HCT116 (cell line): ENCODE results near the gene TEAD1. TPM values are rescaled to one million over a fixed set of nuclear protein-coding genes. Genes with fewer than 3 reads are reported as not detected.

Experiments used
- ATAC-seq: fragments of 200-7000 bp; cut with Tn5 transposase; 2 replicates; pipeline ENCODE4 v1.9.1; 2020; ENCODE audit warnings: mild to moderate bottlenecking, moderate library complexity
- BruUV-seq: library from RNA; stranded (reverse); fragments of 400-500 nt; replicated peaks from 2 replicates; lab custom pipeline; 2021; lab: Mats Ljungman, UMichigan
- CTCF ChIA-PET: fragments of 300-600 bp; sonication (Branson Sonifier 250); formaldehyde crosslinking; loops from one replicate; lab custom pipeline; 2021; ENCODE audit warnings: antibody characterized with exemption; lab: Charles Lee
- POLR2A ChIA-PET: fragments of 300-600, 350-600 bp; sonication (Branson Sonifier 250); formaldehyde crosslinking; loops from one replicate; lab custom pipeline; 2021; ENCODE audit warnings: antibody characterized with exemption; lab: Charles Lee
- RAD21 ChIA-PET, 2 experiments: fragments of 300-600 bp; sonication (Branson Sonifier 250); formaldehyde crosslinking; loops; one replicate each; lab custom pipeline; 2023; ENCODE audit warnings: low total read pairs in 2 of 2; ENCODE audit not compliant: uncharacterized antibody in 2 of 2, unreplicated experiment in 2 of 2, low non-redundant PET in 1 of 2; lab: Charles Lee
- DNase-seq: peaks from one replicate; pipeline ENCODE4 v3.0.0-alpha.2; 2010; ENCODE audit warnings: low read depth, low spot score
- H2AFZ ChIP-seq: fragments of 200-600 bp; shearing (Covaris generic), sonication (generic); 2 replicates; pipeline ENCODE4 v1.6.1; 2017; ENCODE audit warnings: low read depth, mixed run types, mixed read lengths, antibody characterized with exemption, low read length; ENCODE audit not compliant: poor library complexity, severe bottlenecking
- H3K27ac ChIP-seq: 2 replicates; pipeline ENCODE4 v1.5.1; 2012; ENCODE audit warnings: low read depth, low read length
- H3K27me3 ChIP-seq: fragments of 200-600 bp; sonication (generic); 2 replicates; pipeline ENCODE4 v1.6.1; 2016; ENCODE audit warnings: mixed run types, low read length, mixed read lengths; ENCODE audit not compliant: insufficient read depth
- H3K36me3 ChIP-seq, 2 experiments: fragments of 200-500 bp in 1 of 2; fragments of 200-600 bp in 1 of 2; sonication (Bioruptor generic) in 1 of 2; sonication (generic) in 1 of 2; 2 replicates each; pipeline versions ENCODE4 v1.5.1 to v1.6.1; 2014 to 2016; ENCODE audit warnings: low read length in 2 of 2, inconsistent platforms in 1 of 2, mixed read lengths in 1 of 2, mixed run types in 1 of 2; ENCODE audit not compliant: insufficient read depth in 2 of 2, control insufficient read depth in 1 of 2
- H3K4me1 ChIP-seq, 2 experiments: fragments of 200-600 bp in 1 of 2; sonication (generic) in 1 of 2; 2 replicates each; pipeline versions ENCODE4 v1.5.1 to v1.6.1; 2012 to 2017; ENCODE audit warnings: low read length in 2 of 2, inconsistent platforms in 1 of 2, mild to moderate bottlenecking in 1 of 2, mixed read lengths in 1 of 2, mixed run types in 1 of 2, moderate library complexity in 1 of 2; ENCODE audit not compliant: insufficient read depth in 2 of 2, control insufficient read depth in 1 of 2
- H3K4me2 ChIP-seq: fragments of 200-600 bp; sonication (generic); 2 replicates; pipeline ENCODE4 v1.6.1; 2017; ENCODE audit warnings: mixed run types, low read length, mixed read lengths
- H3K4me3 ChIP-seq, 2 experiments: fragments of 200-600 bp in 1 of 2; sonication (generic) in 1 of 2; replicated peaks in 1 of 2; 2 replicates each; pipeline ENCODE4 v1.5.1; 2011 to 2016; ENCODE audit warnings: low read length in 2 of 2, control low read depth in 1 of 2, low read depth in 1 of 2, mild to moderate bottlenecking in 1 of 2, mixed read lengths in 1 of 2, mixed run types in 1 of 2
- H3K79me2 ChIP-seq: fragments of 200-600 bp; sonication (generic); 2 replicates; pipeline ENCODE4 v1.6.1; 2017; ENCODE audit warnings: mild to moderate bottlenecking, mixed run types, low read length, moderate library complexity, mixed read lengths; ENCODE audit not compliant: insufficient read depth
- H3K9ac ChIP-seq: fragments of 200-600 bp; sonication (generic); 2 replicates; pipeline ENCODE4 v1.6.1; 2016; ENCODE audit warnings: low read length, mixed read lengths
- H3K9me2 ChIP-seq: fragments of 200-600 bp; sonication (generic), shearing (Covaris generic); 2 replicates; pipeline ENCODE4 v1.6.1; 2017; ENCODE audit warnings: mixed run types, mild to moderate bottlenecking, moderate library complexity; ENCODE audit not compliant: insufficient read depth
- H3K9me3 ChIP-seq, 2 experiments: fragments of 200-500 bp in 1 of 2; fragments of 200-600 bp in 1 of 2; sonication (Bioruptor generic) in 1 of 2; sonication (generic) in 1 of 2; 2 replicates each; pipeline ENCODE4 v1.6.1; 2014 to 2017; ENCODE audit warnings: low read length in 2 of 2, mixed read lengths in 2 of 2, inconsistent platforms in 1 of 2, low read depth in 1 of 2, mild to moderate bottlenecking in 1 of 2, mixed run types in 1 of 2, moderate library complexity in 1 of 2; ENCODE audit not compliant: control insufficient read depth in 1 of 2, insufficient read depth in 1 of 2
- H4K20me1 ChIP-seq: fragments of 200-600 bp; sonication (generic), shearing (Covaris generic); 2 replicates; pipeline ENCODE4 v1.6.1; 2017; ENCODE audit warnings: mixed run types, mild to moderate bottlenecking, moderate library complexity; ENCODE audit not compliant: insufficient read depth
- ATF3 ChIP-seq: IDR thresholded peaks from 2 replicates; pipeline ENCODE4 v1.6.1; 2012
- CBX3 ChIP-seq: IDR thresholded peaks from 2 replicates; pipeline ENCODE4 v1.6.1; 2012; ENCODE audit warnings: low read depth
- CEBPB ChIP-seq: IDR thresholded peaks from 2 replicates; pipeline ENCODE4 v1.6.1; 2012; ENCODE audit warnings: low read depth
- CTCF ChIP-seq, 3 experiments: fragments of 200-600 bp in 1 of 3; sonication (generic) in 1 of 3; IDR thresholded peaks in 2 of 3; conservative IDR thresholded peaks in 1 of 3; 2 replicates each; pipeline ENCODE4 v1.5.1; 2012 to 2017; ENCODE audit warnings: low read depth in 2 of 3, low read length in 2 of 3, antibody characterized with exemption in 1 of 3, borderline replicate concordance in 1 of 3, control low read depth in 1 of 3, mild to moderate bottlenecking in 1 of 3, mixed read lengths in 1 of 3, mixed run types in 1 of 3, moderate library complexity in 1 of 3; ENCODE audit not compliant: insufficient read depth in 1 of 3
- EGR1 ChIP-seq: IDR thresholded peaks from 2 replicates; pipeline ENCODE4 v1.6.1; 2012; ENCODE audit warnings: low read depth
- ELF1 ChIP-seq: IDR thresholded peaks from 2 replicates; pipeline ENCODE4 v1.6.1; 2012; ENCODE audit warnings: low read depth, borderline replicate concordance
- EZH2 ChIP-seq: fragments of 200-600 bp; sonication (generic); IDR thresholded peaks from 2 replicates; pipeline ENCODE4 v1.6.1; 2017; ENCODE audit warnings: antibody characterized with exemption, mixed run types
- FOSL1 ChIP-seq: IDR thresholded peaks from 2 replicates; pipeline ENCODE4 v1.6.1; 2012; ENCODE audit warnings: low read depth
- JUND ChIP-seq: IDR thresholded peaks from 2 replicates; pipeline ENCODE4 v1.6.1; 2012
- POLR2A ChIP-seq: IDR thresholded peaks from 2 replicates; pipeline ENCODE4 v1.7.0; 2011; ENCODE audit warnings: borderline replicate concordance; ENCODE audit not compliant: insufficient read depth, insufficient read length; ENCODE audit errors: extremely low read depth
- POLR2AphosphoS5 ChIP-seq: IDR thresholded peaks from 2 replicates; pipeline ENCODE4 v1.6.1; 2011; ENCODE audit warnings: mild to moderate bottlenecking, low read depth, low read length, moderate library complexity
- RAD21 ChIP-seq: IDR thresholded peaks from 2 replicates; pipeline ENCODE4 v1.6.1; 2012; ENCODE audit warnings: low read depth, mild to moderate bottlenecking
- REST ChIP-seq: IDR thresholded peaks from 2 replicates; pipeline ENCODE4 v1.6.1; 2012; ENCODE audit warnings: low read depth
- SIN3A ChIP-seq: IDR thresholded peaks from 2 replicates; pipeline ENCODE4 v1.6.1; 2012; ENCODE audit warnings: low read depth
- SRF ChIP-seq: IDR thresholded peaks from 2 replicates; pipeline ENCODE4 v1.6.1; 2012; ENCODE audit warnings: low read depth
- TCF7L2 ChIP-seq: IDR thresholded peaks from 2 replicates; pipeline ENCODE4 v1.7.0; 2011; ENCODE audit warnings: borderline replicate concordance, inconsistent platforms; ENCODE audit not compliant: insufficient read depth, insufficient read length; ENCODE audit errors: extremely low read depth
- YY1 ChIP-seq: IDR thresholded peaks from 2 replicates; pipeline ENCODE4 v1.6.1; 2011; ENCODE audit warnings: low read length, low read depth, moderate library complexity, mild to moderate bottlenecking; ENCODE audit not compliant: insufficient replicate concordance; ENCODE audit errors: extremely low read depth
- ZBTB33 ChIP-seq: IDR thresholded peaks from 2 replicates; pipeline ENCODE4 v1.6.1; 2011; ENCODE audit warnings: mild to moderate bottlenecking, low read length, moderate library complexity; ENCODE audit not compliant: insufficient replicate concordance; ENCODE audit errors: extremely low read depth
- ZFX ChIP-seq: fragments of 450-650 bp; IDR thresholded peaks from 2 replicates; pipeline ENCODE4 v1.6.1; 2017
- ZNF274 ChIP-seq: fragments of 200-500 bp; sonication (Bioruptor generic); IDR thresholded peaks from 2 replicates; pipeline ENCODE4 v1.6.1; 2014; ENCODE audit warnings: mild to moderate bottlenecking, low read depth, low read length, inconsistent platforms
- intact Hi-C: fragments of 100-400 bp; cut with micrococcal nuclease; formaldehyde crosslinking; loops from 2 replicates; pipeline ENCODE4 v1.10.0; 2022
- total RNA-seq: library from RNA; stranded (reverse); gene quantifications from one replicate; pipeline ENCODE4 v1.2.1, GENCODE V29; 2021; ENCODE audit not compliant: unreplicated experiment

The TEAD1 gene
- total RNA-seq, 1 experiment from 2014 or later: 103 TPM

- Histone ChIP-seq H3K9me3 (no peaks in the 10 kb centered on the region), H3K27me3 (no peaks in the 10 kb centered on the region), H3K9ac (no peak overlapping the region), H3K27ac (no peak overlapping the region), H3K4me2 (no peak overlapping the region), H3K9me2 (no peaks in the 10 kb centered on the region), H3K4me3 (no peak overlapping the region), H3K36me3 (peaks cover 11 to 15% of the 10 kb centered on the region in 2 experiments), H4K20me1 (no peaks in the 10 kb centered on the region; the same call in 1 of the 2 replicates), H3K79me2 (no peaks in the 10 kb centered on the region), H2AFZ (no peak overlapping the region), H3K4me1 (no peaks in the 10 kb centered on the region)
- no peak for ATAC-seq
- no peak for DNase-seq
- CTCF ChIA-PET: no interaction called here
- intact Hi-C loops: no loop called here
- no peak for TF ChIP-seq CTCF (IDR thresholded peaks at IDR 0.05 in 2 of 3, conservative IDR thresholded peaks at IDR 0.05 in 1 of 3; ENCODE audit: borderline replicate concordance in 1 of 3, insufficient read depth in 1 of 3, low read depth in 2 of 3, low read length in 2 of 3)
- TF ChIP-seq RAD21: no peak
- TF ChIP-seq SRF: no peak
- no peak for TF ChIP-seq POLR2A
- TF ChIP-seq ZFX: no peak
- TF ChIP-seq CBX3: no peak
- no peak for TF ChIP-seq ZBTB33
- TF ChIP-seq TCF7L2: no peak
- no peak for TF ChIP-seq CEBPB
- no peak for TF ChIP-seq JUND
- TF ChIP-seq ATF3: no peak
- no peak for TF ChIP-seq SIN3A
- TF ChIP-seq FOSL1: no peak
- no peak for TF ChIP-seq POLR2AphosphoS5
- no peak for TF ChIP-seq EGR1
- TF ChIP-seq YY1: no peak
- TF ChIP-seq ZNF274: no peak
- TF ChIP-seq ELF1: no peak
- no peak for TF ChIP-seq EZH2
- TF ChIP-seq REST: no peak
- POLR2A ChIA-PET: no interaction called here
- BruUV-seq: no TSS peak
- RAD21 ChIA-PET: no interaction called here
Measured at GRCh38 chr11:12941671-12942070, 267.4 kb downstream of the TEAD1 start.
